H4 (cell line): ENCODE results near the gene RAI14. TPM values are rescaled to one million over a fixed set of nuclear protein-coding genes. Genes with fewer than 3 reads are reported as not detected.
"Not testable (repeated sequence)": the region's sequence is repeated elsewhere in the genome, so short reads cannot be mapped to it uniquely, and the experiment has no call there.

Experiments used
- DNase-seq: peaks from one replicate; pipeline ENCODE4 v3.0.0-alpha.2; 2015; ENCODE audit warnings: low spot score
- total RNA-seq: library from RNA; depleted of rRNA; stranded (reverse); fragments of >200 nt; shearing (Covaris generic); gene quantifications from 2 replicates; pipeline ENCODE4 v1.2.3, GENCODE V29; 2014

The RAI14 gene
- total RNA-seq, 1 experiment from 2014 or later: 27.5 TPM

GRCh38 chr5:34770486-34770885, 114.4 kb downstream of the RAI14 start:
- no peak for DNase-seq

GRCh38 chr5:34771076-34771475, 114.9 kb downstream of the RAI14 start:
- no peak for DNase-seq

GRCh38 chr5:34772267-34773098, 116.4 kb downstream of the RAI14 start:
- DNase-seq: no peak

- DNase-seq: no peak
Measured at GRCh38 chr5:34774139-34774538, 118.0 kb downstream of the RAI14 start.

GRCh38 chr5:34774678-34775077, 118.5 kb downstream of the RAI14 start:
- DNase-seq: not testable (repeated sequence)

DNA sequence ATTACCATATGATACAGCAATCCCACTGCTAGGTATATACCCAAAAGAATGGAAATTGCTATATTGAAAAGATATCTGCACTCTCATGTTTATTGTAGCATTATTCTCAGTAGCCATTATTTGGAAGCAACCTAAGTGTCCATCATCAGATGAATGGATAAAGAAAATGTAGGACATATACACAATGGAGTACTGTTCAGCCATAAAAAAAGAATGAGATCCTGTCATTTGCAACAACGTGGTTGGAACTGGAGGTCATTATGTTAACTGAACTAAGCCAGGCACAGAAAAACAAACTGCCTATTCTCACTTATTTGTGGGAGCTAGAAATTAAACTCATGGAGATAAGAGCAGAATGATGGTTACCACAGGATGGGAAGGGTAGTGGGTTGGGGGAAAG, 119.8 kb downstream of the RAI14 start:
- no peak for DNase-seq

GRCh38 chr5:34778091-34778850, 122.1 kb downstream of the RAI14 start:
- DNase-seq: no peak

- DNase-seq: not testable (repeated sequence)
Measured at GRCh38 chr5:34783892-34784291, 127.8 kb downstream of the RAI14 start.

DNA sequence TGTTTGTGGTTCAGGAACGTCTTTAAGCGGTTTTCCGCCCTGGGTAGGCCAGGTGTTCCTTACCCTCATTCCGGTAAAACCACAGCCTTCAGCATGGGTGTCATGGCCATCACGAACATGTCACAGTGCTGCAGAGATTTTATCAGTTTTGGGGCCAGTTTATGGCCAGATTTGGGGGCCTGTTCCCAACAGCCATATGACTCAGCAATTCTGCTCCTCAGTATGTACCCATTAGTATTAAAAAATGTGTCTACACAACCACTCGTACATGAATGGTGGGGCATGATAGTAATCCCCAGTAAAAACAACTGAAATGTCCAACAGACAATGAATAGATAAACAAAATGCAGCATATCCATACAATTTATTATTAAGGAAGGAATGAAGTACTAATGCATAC, 130.9 kb downstream of the RAI14 start:
- no peak for DNase-seq

DNA sequence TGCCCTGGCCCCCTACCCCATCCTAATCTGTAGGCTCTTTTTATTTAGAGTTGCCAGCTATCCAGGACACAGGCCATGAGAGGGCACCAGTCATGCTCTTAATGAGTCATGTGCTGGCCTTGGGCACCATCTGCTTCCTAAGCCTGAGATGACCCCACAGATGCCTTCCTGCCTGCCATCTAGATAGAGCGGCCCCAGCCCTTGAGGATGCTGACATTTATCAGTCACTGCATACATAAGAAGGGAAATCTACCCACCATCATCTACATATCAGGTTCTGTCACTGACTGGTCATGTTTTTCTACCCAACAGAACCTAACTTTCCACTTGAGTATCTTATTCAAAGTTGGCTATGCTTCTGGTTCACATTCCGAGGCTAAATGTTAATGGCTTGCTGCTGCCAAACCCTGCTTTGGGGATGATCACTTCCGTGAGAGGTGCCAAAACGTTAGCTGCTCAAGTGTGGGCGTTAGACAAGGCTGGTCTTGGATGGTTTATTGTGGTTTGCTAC, 132.9 kb downstream of the RAI14 start:
- DNase-seq: no peak

DNA sequence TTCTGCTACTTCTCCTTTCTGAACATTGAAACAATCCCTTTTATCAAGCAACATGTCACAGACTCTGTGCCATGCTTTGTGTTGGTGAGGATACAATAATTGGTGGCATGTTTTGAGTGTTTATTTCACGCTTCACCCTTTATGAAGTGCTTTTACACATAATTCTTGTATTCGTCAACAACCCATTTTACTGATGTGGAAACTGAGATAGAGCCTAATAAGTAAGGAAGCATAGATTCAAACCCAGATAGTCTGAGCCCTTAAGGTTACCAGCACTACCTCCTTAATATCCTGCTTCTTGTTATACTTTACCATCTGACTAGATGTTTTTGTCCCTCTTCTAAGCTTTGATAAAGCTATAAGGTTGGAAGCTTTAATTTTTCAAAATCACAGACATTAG, 133.5 kb downstream of the RAI14 start:
- no peak for DNase-seq

DNA sequence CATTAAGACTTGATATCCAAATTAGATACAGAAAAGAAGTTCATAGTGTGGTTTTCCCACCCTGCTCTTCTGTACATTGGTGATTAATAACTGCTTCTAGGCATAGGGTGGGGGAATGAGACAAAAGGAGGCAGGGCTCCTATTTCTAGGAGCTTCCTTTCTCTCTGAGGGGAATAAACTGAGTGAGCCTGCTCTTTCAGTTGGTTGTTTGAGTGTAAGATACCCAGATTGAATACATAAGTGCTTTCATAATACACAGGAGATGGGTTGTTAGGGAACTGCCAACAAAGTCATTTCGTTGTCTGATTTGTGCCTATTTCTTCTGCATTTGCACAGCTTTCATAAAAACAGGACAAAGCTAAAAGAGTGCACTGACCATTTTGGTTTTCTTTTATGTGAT, 133.9 kb downstream of the RAI14 start:
- DNase-seq: no peak

DNA sequence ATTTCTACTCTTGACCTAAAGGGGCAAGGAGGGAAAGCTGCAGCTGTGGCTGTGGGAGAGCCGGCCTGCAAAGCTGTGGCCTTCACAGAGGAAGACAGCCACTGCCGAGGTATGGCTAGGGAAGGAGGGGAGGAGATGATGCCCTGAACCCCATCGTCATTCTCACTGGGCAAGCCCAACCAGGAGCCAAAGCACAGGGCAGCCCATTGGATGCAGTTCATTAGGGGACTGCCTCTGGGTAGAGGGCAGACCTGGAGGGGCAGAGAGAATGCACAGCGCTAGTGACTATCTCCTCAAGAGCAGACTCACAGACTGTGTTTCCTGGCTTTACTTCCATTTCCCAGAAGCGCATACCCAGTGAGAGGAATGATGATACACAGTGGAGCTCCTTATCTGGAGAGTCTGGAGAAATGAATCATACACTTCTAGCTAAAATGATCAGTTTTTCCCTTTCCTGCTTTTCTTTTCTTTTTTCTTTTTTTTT, 135.7 kb downstream of the RAI14 start:
- no peak for DNase-seq

DNA sequence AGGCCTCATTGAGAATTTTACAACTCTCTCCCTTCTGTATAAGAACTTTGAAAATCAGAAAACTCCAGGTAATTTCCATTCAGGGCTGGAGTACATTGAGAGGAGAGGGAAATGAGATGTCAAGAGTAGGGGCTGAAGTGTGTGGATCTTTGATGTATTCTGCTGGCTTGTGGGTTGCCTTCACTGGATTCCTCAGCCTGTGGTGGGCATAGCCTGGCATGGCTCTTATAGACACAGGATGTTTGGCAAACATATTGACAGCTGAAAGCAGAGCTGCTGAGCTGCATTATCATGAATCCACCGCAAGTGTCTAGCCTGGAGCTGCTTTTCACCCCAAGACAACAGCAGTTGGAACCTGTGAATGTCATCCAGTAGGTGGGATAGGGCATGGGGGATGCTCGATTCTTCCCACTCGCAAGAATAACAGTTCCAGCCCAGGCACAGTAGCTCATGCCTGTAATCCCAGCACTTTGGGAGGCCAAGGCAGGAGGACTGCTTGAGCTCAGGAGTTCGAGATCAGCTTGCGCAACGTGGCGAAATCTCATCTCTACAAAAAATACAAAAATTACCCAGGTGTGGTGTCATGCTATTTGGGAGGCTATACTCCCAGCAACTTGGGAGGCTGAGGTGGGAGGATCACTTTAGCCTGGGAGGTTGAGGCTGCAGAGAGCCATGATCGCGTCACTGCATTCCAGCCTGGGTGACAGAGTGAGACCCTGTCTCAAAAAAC, 146.9 kb downstream of the RAI14 start:
- no peak for DNase-seq

DNA sequence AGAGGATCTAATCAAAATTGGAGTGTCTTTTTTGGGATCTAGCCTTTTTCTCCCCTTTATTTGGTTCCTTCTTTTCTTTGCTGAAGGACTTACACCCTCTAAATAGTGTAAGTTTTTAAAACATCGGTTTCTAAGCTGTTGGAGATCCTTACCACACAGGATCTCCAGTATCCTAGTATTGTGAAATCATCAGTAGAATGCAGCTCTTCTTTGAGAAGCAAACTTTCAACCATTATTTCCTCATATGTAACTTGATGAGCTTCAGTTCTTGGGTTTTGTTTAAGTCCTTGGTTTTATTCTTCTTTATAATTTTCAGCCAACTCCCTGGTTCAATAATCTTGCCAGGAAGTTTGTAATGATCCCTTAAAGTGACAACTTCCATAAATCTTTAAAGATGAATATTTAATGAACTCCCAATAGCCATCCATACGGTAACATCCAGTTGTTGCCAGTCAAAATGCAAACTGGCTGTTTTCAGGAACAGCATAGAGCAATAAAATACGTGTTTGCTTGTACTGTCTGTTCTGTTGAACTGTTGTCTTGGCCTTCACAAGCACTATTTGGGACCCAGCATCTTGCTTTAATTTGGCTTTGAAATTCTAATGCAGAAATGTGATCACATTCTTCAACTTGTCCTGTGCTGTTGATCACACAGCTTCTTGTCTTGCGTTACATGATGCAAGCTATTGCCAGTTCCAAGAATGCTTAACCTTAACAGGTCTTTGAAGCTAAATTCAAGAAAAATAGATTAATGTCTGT, 148.0 kb downstream of the RAI14 start:
- no peak for DNase-seq

DNA sequence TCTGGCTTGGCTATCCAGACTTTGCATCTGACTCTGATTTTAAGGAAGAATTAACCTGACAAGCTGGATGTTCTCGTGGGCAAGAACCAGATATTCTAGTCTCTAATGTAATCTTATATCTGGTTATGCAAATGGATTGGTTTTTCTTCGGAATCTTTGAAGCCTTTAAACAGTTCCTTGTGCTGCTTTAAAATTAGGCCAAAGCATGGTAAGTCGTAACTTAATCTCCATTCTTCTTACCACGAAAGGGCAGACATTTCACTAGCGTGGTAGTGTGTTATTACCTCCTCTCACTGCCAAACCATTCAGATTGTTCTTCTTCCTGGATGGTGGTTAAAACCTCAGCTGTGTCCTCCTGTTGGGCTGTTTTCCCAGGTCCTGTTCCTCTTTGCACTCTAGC, 148.8 kb downstream of the RAI14 start:
- peak; percentile 29 for DNase-seq

DNA sequence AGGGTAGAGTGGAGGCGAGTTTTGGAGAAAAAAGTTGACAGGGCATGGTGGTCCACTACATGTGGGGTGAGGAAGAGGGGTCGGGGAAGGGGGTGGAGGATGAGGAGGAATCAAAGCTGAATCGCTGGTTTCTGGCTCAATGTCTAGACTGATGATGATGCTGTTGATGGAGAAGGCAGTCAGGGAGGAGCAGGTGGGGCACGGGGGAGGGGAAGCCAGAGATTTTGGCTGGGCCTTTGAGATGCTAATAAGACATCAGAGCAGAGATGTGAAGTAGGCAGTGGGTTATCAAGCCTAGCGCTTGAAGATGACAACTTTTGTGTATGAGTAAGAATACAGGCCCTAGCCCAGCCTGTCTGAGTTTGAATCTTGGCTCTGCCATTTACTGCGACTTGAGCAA, 150.4 kb downstream of the RAI14 start:
- no peak for DNase-seq

- DNase-seq: no peak
Measured at GRCh38 chr5:34811706-34812105, 155.6 kb downstream of the RAI14 start.

GRCh38 chr5:34813509-34813908, 157.4 kb downstream of the RAI14 start:
- no peak for DNase-seq

DNA sequence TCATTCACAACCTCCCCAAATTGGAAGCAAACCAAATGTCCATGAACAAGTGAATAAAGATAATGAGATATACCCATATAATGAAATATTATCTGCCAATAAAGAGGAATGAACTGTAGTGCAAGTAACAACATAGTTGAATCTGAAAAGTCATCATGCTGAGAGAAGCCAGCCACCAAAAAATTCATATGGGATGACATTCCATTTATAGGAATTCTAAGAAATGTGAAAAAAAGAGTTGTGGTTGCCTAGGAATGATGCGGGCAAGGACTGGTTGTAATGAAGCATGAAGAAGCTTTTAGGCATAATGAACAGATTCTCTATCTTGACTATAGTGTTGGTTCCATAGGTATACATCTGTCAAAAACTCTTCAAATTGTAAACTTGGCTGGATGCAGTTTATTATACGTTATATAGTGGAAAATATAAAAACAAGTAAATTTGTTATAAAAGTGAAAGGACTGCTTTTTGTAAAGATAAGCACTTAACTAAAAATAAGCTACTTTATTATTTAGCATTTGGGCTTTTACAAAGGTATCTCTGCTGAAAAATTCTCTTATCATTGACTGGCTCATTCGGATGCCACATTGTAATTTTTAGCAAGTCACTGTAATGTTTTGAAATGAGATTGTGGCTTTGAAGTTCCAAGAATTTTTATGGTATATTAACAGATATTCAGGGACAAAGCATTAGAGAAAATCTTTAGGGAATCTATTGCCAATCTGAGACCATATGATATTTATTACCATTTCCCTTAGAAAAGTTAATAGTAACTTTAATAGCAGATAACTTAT, 161.6 kb downstream of the RAI14 start:
- DNase-seq: no peak

DNA sequence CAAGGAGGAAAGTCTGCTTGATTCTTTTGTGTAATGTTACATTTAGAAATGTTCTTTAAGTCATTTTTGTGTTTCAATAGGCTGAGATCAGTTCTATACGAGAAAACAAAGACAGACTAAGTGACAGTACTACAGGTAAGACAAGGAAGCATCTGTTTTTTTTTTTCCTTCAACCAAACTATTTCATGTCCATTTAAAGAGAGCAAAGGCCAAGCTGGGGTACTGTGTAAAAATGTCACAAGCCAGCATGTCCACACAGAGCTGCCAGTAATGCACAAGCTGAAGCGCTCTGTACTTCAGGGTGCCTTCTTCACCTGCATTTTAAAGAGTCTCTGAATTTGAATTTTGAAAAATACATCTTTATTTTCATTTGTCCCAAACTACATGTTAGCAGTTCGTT, 162.6 kb downstream of the RAI14 start:
- no peak for DNase-seq
